ENCODE results near the gene EGLN1.
A peak's percentile ranks its signal among the peaks of the same experiment; 100 is the strongest.

Gene EGLN1

GRCh38 chr1:231420299-231420958 lies 1.7 kb downstream of the EGLN1 start:
- ChIA-PET CTCF (no interaction called here), POLR2A (ENCODE audit: low non-redundant PET) (interaction anchor here (0.6 to 1.0 kb wide), 2 partner anchors 82 to 1647 kb away, joined by 3 to 7 read pairs; partner anchors contain the start of gene SPRTN)
- no peak for DNase-seq (ENCODE audit: low spot score)
- TF ChIP-seq CTCF (conservative IDR thresholded peaks at IDR 0.05; ENCODE audit: low read depth): no peak
- H3K27ac ChIP-seq: peak overlapping the region; percentile 96

GRCh38 chr1:231419738-231420298 lies 2.3 kb downstream of the EGLN1 start:
- DNase-seq (ENCODE audit: low spot score): no peak
- POLR2A ChIA-PET (ENCODE audit: low non-redundant PET): no interaction called here
- no peak for TF ChIP-seq CTCF (conservative IDR thresholded peaks at IDR 0.05; ENCODE audit: low read depth)
- H3K27ac ChIP-seq: no peak overlapping the region
- CTCF ChIA-PET: no interaction called here

- DNase-seq (ENCODE audit: low spot score): no peak
- H3K27ac ChIP-seq: no peak overlapping the region
- no peak for TF ChIP-seq CTCF (conservative IDR thresholded peaks at IDR 0.05; ENCODE audit: low read depth)
- CTCF ChIA-PET: no interaction called here
- POLR2A ChIA-PET (ENCODE audit: low non-redundant PET): no interaction called here
Observed at GRCh38 chr1:231419147-231419546, 2.9 kb downstream of the EGLN1 start.

GRCh38 chr1:231418741-231419107 lies 3.4 kb downstream of the EGLN1 start:
- DNase-seq (ENCODE audit: low spot score): no peak
- H3K27ac ChIP-seq: no peak overlapping the region
- TF ChIP-seq CTCF (conservative IDR thresholded peaks at IDR 0.05; ENCODE audit: low read depth): no peak
- CTCF ChIA-PET: no interaction called here
- POLR2A ChIA-PET (ENCODE audit: low non-redundant PET): no interaction called here

- CTCF ChIA-PET: no interaction called here
- no peak for TF ChIP-seq CTCF (conservative IDR thresholded peaks at IDR 0.05; ENCODE audit: low read depth)
- DNase-seq (ENCODE audit: low spot score): no peak
- POLR2A ChIA-PET (ENCODE audit: low non-redundant PET): no interaction called here
- no peak overlapping the region for H3K27ac ChIP-seq
Observed at GRCh38 chr1:231418101-231418740, 3.9 kb downstream of the EGLN1 start.

- TF ChIP-seq CTCF (conservative IDR thresholded peaks at IDR 0.05; ENCODE audit: low read depth): no peak
- no peak for DNase-seq (ENCODE audit: low spot score)
- CTCF ChIA-PET: interaction anchor here (0.6 kb wide), 1 partner anchor 1652 kb away, joined by 3 read pairs; no protein-coding TSS in a partner anchor
- POLR2A ChIA-PET (ENCODE audit: low non-redundant PET): no interaction called here
- H3K27ac ChIP-seq: no peak overlapping the region
Observed at GRCh38 chr1:231417513-231417912, 4.6 kb downstream of the EGLN1 start.

Data from RWPE1 (cell line).